Testis (tissue), 2 donors: ENCODE data around the gene NOP9.

Experiments used
- CTCF ChIP-seq, 3 experiments: fragments of 450-650 bp in 2 of 3; fragments of 200-600 bp in 1 of 3; sonication (generic) in 1 of 3; IDR thresholded peaks; one replicate each; pipeline ENCODE4 v1.5.1; 2016 to 2019; ENCODE audit warnings: antibody characterized with exemption in 3 of 3, mild to moderate bottlenecking in 2 of 3, moderate library complexity in 1 of 3
- POLR2A ChIP-seq: fragments of 450-650 bp; IDR thresholded peaks from one replicate; pipeline ENCODE4 v1.6.1; 2017; ENCODE audit warnings: antibody characterized with exemption, mild to moderate bottlenecking, moderate library complexity

GRCh38 chr14:24253936-24254335, 45.7 kb upstream of the NOP9 start:
- TF ChIP-seq CTCF (IDR thresholded peaks at IDR 0.05) = no peak
- TF ChIP-seq POLR2A = no peak
